ENCODE data around the gene PNPO.

DNA sequence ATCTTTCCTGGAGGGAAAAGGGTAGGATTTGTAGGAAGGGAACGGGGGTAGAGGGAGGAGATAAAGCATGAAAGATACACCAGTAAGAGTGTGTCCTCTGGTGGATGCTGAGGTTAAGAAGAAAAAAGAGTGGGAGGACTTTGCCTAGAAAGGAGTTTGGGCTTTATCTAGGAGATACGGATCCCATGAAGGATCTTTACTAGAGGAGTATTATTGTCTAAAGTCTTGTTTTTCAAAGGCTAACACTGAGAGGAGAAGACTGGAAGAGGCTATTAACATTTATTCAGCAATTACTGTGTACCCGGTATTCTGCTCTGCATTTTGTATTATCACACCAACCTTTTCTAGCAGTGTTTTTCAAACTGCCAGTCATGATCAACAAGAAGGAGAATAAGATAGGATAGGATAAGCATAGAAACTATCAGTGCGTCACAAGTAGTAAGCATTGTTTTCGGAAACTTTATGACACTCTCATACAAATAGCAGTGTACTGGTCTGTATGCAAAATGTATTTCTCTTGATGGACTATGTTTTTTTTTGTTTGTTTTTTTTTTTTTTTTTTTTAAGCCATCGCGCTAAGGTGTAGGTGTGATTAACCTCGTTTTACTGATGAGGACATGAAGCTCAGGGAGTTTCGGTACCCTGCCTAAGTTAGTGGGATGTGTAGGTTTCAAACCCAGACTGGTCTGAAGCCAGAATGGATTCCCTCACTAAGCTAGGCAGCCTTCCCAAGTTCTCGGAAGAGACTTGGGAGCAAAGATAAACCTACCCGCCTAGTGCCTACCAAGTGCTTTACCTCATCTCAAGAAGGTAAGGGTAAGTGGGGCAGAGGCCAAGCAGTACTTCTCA is 46.6 kb upstream of the PNPO start:
- TF ChIP-seq, protein P1, sequence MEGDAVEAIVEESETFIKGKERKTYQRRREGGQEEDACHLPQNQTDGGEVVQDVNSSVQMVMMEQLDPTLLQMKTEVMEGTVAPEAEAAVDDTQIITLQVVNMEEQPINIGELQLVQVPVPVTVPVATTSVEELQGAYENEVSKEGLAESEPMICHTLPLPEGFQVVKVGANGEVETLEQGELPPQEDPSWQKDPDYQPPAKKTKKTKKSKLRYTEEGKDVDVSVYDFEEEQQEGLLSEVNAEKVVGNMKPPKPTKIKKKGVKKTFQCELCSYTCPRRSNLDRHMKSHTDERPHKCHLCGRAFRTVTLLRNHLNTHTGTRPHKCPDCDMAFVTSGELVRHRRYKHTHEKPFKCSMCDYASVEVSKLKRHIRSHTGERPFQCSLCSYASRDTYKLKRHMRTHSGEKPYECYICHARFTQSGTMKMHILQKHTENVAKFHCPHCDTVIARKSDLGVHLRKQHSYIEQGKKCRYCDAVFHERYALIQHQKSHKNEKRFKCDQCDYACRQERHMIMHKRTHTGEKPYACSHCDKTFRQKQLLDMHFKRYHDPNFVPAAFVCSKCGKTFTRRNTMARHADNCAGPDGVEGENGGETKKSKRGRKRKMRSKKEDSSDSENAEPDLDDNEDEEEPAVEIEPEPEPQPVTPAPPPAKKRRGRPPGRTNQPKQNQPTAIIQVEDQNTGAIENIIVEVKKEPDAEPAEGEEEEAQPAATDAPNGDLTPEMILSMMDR (IDR thresholded peaks at IDR 0.05; ENCODE audit: low read depth, low read length, missing input control), result no peak
- TF ChIP-seq, protein P2, sequence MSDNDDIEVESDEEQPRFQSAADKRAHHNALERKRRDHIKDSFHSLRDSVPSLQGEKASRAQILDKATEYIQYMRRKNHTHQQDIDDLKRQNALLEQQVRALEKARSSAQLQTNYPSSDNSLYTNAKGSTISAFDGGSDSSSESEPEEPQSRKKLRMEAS (IDR thresholded peaks at IDR 0.05), result no peak
- TF ChIP-seq YY1 (IDR thresholded peaks at IDR 0.05) (no peak), SP1 (IDR thresholded peaks at IDR 0.05) (no peak), FOXA1 (IDR thresholded peaks at IDR 0.05) (no peak), NR2F2 (IDR thresholded peaks at IDR 0.05) (no peak), RAD21 (IDR thresholded peaks at IDR 0.05) (no peak)
- TF ChIP-seq, protein P3, sequence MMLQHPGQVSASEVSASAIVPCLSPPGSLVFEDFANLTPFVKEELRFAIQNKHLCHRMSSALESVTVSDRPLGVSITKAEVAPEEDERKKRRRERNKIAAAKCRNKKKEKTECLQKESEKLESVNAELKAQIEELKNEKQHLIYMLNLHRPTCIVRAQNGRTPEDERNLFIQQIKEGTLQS (IDR thresholded peaks at IDR 0.05), result no peak
- TF ChIP-seq, protein P4, sequence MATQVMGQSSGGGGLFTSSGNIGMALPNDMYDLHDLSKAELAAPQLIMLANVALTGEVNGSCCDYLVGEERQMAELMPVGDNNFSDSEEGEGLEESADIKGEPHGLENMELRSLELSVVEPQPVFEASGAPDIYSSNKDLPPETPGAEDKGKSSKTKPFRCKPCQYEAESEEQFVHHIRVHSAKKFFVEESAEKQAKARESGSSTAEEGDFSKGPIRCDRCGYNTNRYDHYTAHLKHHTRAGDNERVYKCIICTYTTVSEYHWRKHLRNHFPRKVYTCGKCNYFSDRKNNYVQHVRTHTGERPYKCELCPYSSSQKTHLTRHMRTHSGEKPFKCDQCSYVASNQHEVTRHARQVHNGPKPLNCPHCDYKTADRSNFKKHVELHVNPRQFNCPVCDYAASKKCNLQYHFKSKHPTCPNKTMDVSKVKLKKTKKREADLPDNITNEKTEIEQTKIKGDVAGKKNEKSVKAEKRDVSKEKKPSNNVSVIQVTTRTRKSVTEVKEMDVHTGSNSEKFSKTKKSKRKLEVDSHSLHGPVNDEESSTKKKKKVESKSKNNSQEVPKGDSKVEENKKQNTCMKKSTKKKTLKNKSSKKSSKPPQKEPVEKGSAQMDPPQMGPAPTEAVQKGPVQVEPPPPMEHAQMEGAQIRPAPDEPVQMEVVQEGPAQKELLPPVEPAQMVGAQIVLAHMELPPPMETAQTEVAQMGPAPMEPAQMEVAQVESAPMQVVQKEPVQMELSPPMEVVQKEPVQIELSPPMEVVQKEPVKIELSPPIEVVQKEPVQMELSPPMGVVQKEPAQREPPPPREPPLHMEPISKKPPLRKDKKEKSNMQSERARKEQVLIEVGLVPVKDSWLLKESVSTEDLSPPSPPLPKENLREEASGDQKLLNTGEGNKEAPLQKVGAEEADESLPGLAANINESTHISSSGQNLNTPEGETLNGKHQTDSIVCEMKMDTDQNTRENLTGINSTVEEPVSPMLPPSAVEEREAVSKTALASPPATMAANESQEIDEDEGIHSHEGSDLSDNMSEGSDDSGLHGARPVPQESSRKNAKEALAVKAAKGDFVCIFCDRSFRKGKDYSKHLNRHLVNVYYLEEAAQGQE (IDR thresholded peaks at IDR 0.05), result no peak
